ENCODE measurements around the gene RP2. TPM values are rescaled to one million over a fixed set of nuclear protein-coding genes. Genes with fewer than 3 reads are reported as not detected.

Gene RP2
- total RNA-seq, 1 experiment from 2014 or later, result 32.7 TPM

GRCh38 chrX:46841346-46841745, 4.5 kb downstream of the RP2 start:
- intact Hi-C loops (cut with micrococcal nuclease; ENCODE audit: unreplicated experiment), result no loop called here
- Histone ChIP-seq H3K27me3 (replicated peaks; ENCODE audit: control insufficient read depth, insufficient read depth, low read length) (no peaks in the 10 kb centered on the region), H3K9me3 (no peaks in the 10 kb centered on the region), H3K4me3 (ENCODE audit: low read depth, low read length) (no peak overlapping the region), H3K36me3 (ENCODE audit: control insufficient read depth, insufficient read depth, low read length) (no peaks in the 10 kb centered on the region), H3K4me1 (peaks cover 12% of the 10 kb centered on the region)
- H3K9me3 Mint-ChIP-seq (ENCODE audit: unreplicated experiment), result no peaks in the 10 kb centered on the region
- peaks cover 20% of the 10 kb centered on the region for H3K36me3 Mint-ChIP-seq (ENCODE audit: insufficient read depth, unreplicated experiment)
- no peaks in the 10 kb centered on the region for H3K4me1 Mint-ChIP-seq (ENCODE audit: low read depth, unreplicated experiment)
- H3K27me3 Mint-ChIP-seq (ENCODE audit: insufficient read depth, unreplicated experiment), result no peaks in the 10 kb centered on the region
- BruUV-seq (replicated peaks), result no TSS peak
- TF ChIP-seq, protein P1, sequence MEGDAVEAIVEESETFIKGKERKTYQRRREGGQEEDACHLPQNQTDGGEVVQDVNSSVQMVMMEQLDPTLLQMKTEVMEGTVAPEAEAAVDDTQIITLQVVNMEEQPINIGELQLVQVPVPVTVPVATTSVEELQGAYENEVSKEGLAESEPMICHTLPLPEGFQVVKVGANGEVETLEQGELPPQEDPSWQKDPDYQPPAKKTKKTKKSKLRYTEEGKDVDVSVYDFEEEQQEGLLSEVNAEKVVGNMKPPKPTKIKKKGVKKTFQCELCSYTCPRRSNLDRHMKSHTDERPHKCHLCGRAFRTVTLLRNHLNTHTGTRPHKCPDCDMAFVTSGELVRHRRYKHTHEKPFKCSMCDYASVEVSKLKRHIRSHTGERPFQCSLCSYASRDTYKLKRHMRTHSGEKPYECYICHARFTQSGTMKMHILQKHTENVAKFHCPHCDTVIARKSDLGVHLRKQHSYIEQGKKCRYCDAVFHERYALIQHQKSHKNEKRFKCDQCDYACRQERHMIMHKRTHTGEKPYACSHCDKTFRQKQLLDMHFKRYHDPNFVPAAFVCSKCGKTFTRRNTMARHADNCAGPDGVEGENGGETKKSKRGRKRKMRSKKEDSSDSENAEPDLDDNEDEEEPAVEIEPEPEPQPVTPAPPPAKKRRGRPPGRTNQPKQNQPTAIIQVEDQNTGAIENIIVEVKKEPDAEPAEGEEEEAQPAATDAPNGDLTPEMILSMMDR (IDR thresholded peaks at IDR 0.05; ENCODE audit: insufficient read depth in 1 of 2, low read depth in 1 of 2, low read length in 1 of 2, severe bottlenecking in 1 of 2, unreplicated experiment in 1 of 2), result no peak
- no peak for DNase-seq
- ChIA-PET CTCF (no interaction called here), POLR2A (no interaction called here)
- H3K27ac Mint-ChIP-seq (ENCODE audit: unreplicated experiment), result no peak overlapping the region
- H3K4me3 Mint-ChIP-seq (ENCODE audit: unreplicated experiment), result no peak overlapping the region

- ChIA-PET CTCF (no interaction called here), POLR2A (no interaction called here)
- peaks cover under 1% of the 10 kb centered on the region for H3K4me1 Mint-ChIP-seq (ENCODE audit: low read depth, unreplicated experiment)
- Histone ChIP-seq H3K9me3 (no peaks in the 10 kb centered on the region), H3K4me1 (peaks cover 8% of the 10 kb centered on the region), H3K36me3 (ENCODE audit: control insufficient read depth, insufficient read depth, low read length) (no peaks in the 10 kb centered on the region), H3K4me3 (ENCODE audit: low read depth, low read length) (no peak overlapping the region), H3K27me3 (replicated peaks; ENCODE audit: control insufficient read depth, insufficient read depth, low read length) (no peaks in the 10 kb centered on the region)
- no peaks in the 10 kb centered on the region for H3K9me3 Mint-ChIP-seq (ENCODE audit: unreplicated experiment)
- no peak overlapping the region for H3K4me3 Mint-ChIP-seq (ENCODE audit: unreplicated experiment)
- H3K27ac Mint-ChIP-seq (ENCODE audit: unreplicated experiment), result no peak overlapping the region
- TF ChIP-seq, protein P1 (IDR thresholded peaks at IDR 0.05; ENCODE audit: insufficient read depth in 1 of 2, low read depth in 1 of 2, low read length in 1 of 2, severe bottlenecking in 1 of 2, unreplicated experiment in 1 of 2), result no peak
- no peaks in the 10 kb centered on the region for H3K27me3 Mint-ChIP-seq (ENCODE audit: insufficient read depth, unreplicated experiment)
- no peak for DNase-seq
- intact Hi-C loops (cut with micrococcal nuclease; ENCODE audit: unreplicated experiment), result no loop called here
- H3K36me3 Mint-ChIP-seq (ENCODE audit: insufficient read depth, unreplicated experiment), result peaks cover 3% of the 10 kb centered on the region
- BruUV-seq (replicated peaks), result no TSS peak
Measured at GRCh38 chrX:46844913-46845312, 8.1 kb downstream of the RP2 start.

DNA sequence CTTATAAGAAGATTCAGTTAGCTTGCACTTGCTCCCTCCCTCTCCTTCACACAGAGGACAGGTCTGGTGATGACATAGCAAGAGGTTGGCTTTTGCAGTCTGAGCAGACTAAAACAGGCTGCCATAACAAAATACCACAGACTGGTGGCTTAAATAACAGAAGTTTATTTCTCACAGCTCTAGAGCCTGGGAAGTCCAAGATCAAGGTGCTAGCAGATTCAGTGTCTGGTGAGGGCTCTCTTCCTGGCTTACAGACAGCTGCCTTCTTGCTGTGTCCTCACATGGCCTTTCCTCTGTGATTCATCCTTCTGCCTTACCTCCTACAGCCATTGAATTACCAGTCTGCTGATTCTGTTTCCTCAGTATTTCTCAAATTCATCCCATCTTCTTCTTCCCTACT, 13.1 kb downstream of the RP2 start:
- H3K4me3 ChIP-seq (ENCODE audit: low read depth, low read length), result no peak overlapping the region
- H3K4me1 ChIP-seq, result no peaks in the 10 kb centered on the region
- DNase-seq, result no peak
- CTCF ChIA-PET, result no interaction called here
- H3K9me3 ChIP-seq, result no peaks in the 10 kb centered on the region
- no TSS peak for BruUV-seq (replicated peaks)
- H3K27ac Mint-ChIP-seq (ENCODE audit: unreplicated experiment), result no peak overlapping the region
- H3K4me1 Mint-ChIP-seq (ENCODE audit: low read depth, unreplicated experiment), result peaks cover 9% of the 10 kb centered on the region
- no peaks in the 10 kb centered on the region for H3K27me3 ChIP-seq (replicated peaks; ENCODE audit: control insufficient read depth, insufficient read depth, low read length)
- TF ChIP-seq, protein P1 (IDR thresholded peaks at IDR 0.05; ENCODE audit: insufficient read depth in 1 of 2, low read depth in 1 of 2, low read length in 1 of 2, severe bottlenecking in 1 of 2, unreplicated experiment in 1 of 2), result no peak
- intact Hi-C loops (cut with micrococcal nuclease; ENCODE audit: unreplicated experiment), result no loop called here
- POLR2A ChIA-PET, result no interaction called here
- no peak overlapping the region for H3K4me3 Mint-ChIP-seq (ENCODE audit: unreplicated experiment)
- no peaks in the 10 kb centered on the region for H3K27me3 Mint-ChIP-seq (ENCODE audit: insufficient read depth, unreplicated experiment)
- H3K36me3 ChIP-seq (ENCODE audit: control insufficient read depth, insufficient read depth, low read length), result no peaks in the 10 kb centered on the region
- peaks cover 5% of the 10 kb centered on the region for H3K36me3 Mint-ChIP-seq (ENCODE audit: insufficient read depth, unreplicated experiment)
- no peaks in the 10 kb centered on the region for H3K9me3 Mint-ChIP-seq (ENCODE audit: unreplicated experiment)

Data from Caco-2 (cell line).